Measurements from ENCODE around the gene NAGK. TPM values are rescaled to one million over a fixed set of nuclear protein-coding genes. Genes with fewer than 3 reads are reported as not detected.

Gene NAGK
- total RNA-seq, 4 donors from 2014 or later, result 58.0 to 125 (median 67.6) TPM

- no peaks in the 10 kb centered on the region for H3K4me1 ChIP-seq
- peak; percentile 68 for DNase-seq
- H3K27ac ChIP-seq, result no peak overlapping the region
- H3K36me3 ChIP-seq, result no peaks in the 10 kb centered on the region
- no peaks in the 10 kb centered on the region for H3K27me3 ChIP-seq
- H3K9me3 ChIP-seq, result no peaks in the 10 kb centered on the region
- no peak overlapping the region for H3K4me3 ChIP-seq
- TF ChIP-seq POLR2AphosphoS5 (IDR thresholded peaks at IDR 0.05) (no peak), POLR2A (IDR thresholded peaks at IDR 0.05) (no peak), CTCF (IDR thresholded peaks at IDR 0.05) (peak; percentile 63 to 71 (median 66))
- in situ Hi-C loops (cut with MboI; ENCODE audit: low pct_ligation_motif_present in 1 of 4, low pct_unique_long_range_greater_than_20kb in 1 of 4, low sequenced_read_pairs in 3 of 4) (no loop called here), intact Hi-C loops (cut with DNase I; ENCODE audit: low total_unique reads) (no loop called here)
- 0 to 7% methylated on average over 3 of the region's 3 CpGs for WGBS, 2 donors (ENCODE audit: low coverage in 1 of 2)
These were observed 31.9 kb downstream of the NAGK start for GRCh38 chr2:71100195-71100964.

- in situ Hi-C loops (cut with MboI; ENCODE audit: low pct_ligation_motif_present in 1 of 4, low pct_unique_long_range_greater_than_20kb in 1 of 4, low sequenced_read_pairs in 3 of 4) (no loop called here), intact Hi-C loops (cut with DNase I; ENCODE audit: low total_unique reads) (no loop called here)
- Histone ChIP-seq H3K36me3 (no peaks in the 10 kb centered on the region), H3K27ac (no peak overlapping the region), H3K9me3 (no peaks in the 10 kb centered on the region), H3K4me1 (no peaks in the 10 kb centered on the region), H3K27me3 (no peaks in the 10 kb centered on the region), H3K4me3 (no peak overlapping the region)
- DNase-seq, result no peak
- 38 to 43% methylated on average over 2 of the region's 2 CpGs for WGBS, 2 donors (ENCODE audit: low coverage in 1 of 2)
- TF ChIP-seq CTCF (IDR thresholded peaks at IDR 0.05), result no peak
- no peak for TF ChIP-seq POLR2AphosphoS5 (IDR thresholded peaks at IDR 0.05)
- TF ChIP-seq POLR2A (IDR thresholded peaks at IDR 0.05), result no peak
- no peak for TF ChIP-seq EP300 (IDR thresholded peaks at IDR 0.05; ENCODE audit: low read depth)
These were observed 33.2 kb downstream of the NAGK start for GRCh38 chr2:71101656-71102055.

- intact Hi-C loops (cut with DNase I; ENCODE audit: low total_unique reads), result no loop called here
These were observed 34.7 kb downstream of the NAGK start for GRCh38 chr2:71102981-71103681.

More at GRCh38 chr2:71102981-71103681, 34.7 kb downstream of the NAGK start:
- in situ Hi-C loops (cut with MboI; ENCODE audit: low pct_ligation_motif_present in 1 of 4, low pct_unique_long_range_greater_than_20kb in 1 of 4, low sequenced_read_pairs in 3 of 4), result no loop called here
- H3K4me1 ChIP-seq, result no peaks in the 10 kb centered on the region
- no peaks in the 10 kb centered on the region for H3K27me3 ChIP-seq
- DNase-seq, result no peak
- WGBS, 2 donors (ENCODE audit: low coverage in 1 of 2), result 64 to 66% methylated on average over 3 to 6 of the region's 6 CpGs
- H3K9me3 ChIP-seq, result no peaks in the 10 kb centered on the region
- H3K36me3 ChIP-seq, result no peaks in the 10 kb centered on the region
- H3K4me3 ChIP-seq, result no peak overlapping the region
- H3K27ac ChIP-seq, result no peak overlapping the region
- TF ChIP-seq CTCF (IDR thresholded peaks at IDR 0.05) (no peak), EP300 (IDR thresholded peaks at IDR 0.05; ENCODE audit: low read depth) (no peak), POLR2A (IDR thresholded peaks at IDR 0.05) (no peak), POLR2AphosphoS5 (IDR thresholded peaks at IDR 0.05) (no peak)

Measured in transverse colon (tissue), 4 donors.